Dendritic cell treated with granulocyte-macrophage colony-stimulating factor and Interleukin-4, amounts not matched to agents 40 ng/mL and 50 ng/mL, for 4 days (primary cell): ENCODE measurements around the gene OSBPL10.
"Not testable (repeated sequence)": the region's sequence is repeated elsewhere in the genome, so short reads cannot be mapped to it uniquely, and the experiment has no call there.

ENCODE experiments used
- H3K27ac Mint-ChIP-seq: one replicate; pipeline ENCODE4 v1.8.0; 2022; ENCODE audit warnings: mild to moderate bottlenecking, mixed read lengths
- H3K27me3 Mint-ChIP-seq: one replicate; pipeline ENCODE4 v1.8.0; 2022; ENCODE audit warnings: mild to moderate bottlenecking, mixed read lengths
- H3K36me3 Mint-ChIP-seq: one replicate; pipeline ENCODE4 v1.8.0; 2022; ENCODE audit warnings: low read depth, mixed read lengths
- H3K4me1 Mint-ChIP-seq: one replicate; pipeline ENCODE4 v1.8.0; 2022; ENCODE audit warnings: low read depth, mixed read lengths
- H3K4me3 Mint-ChIP-seq: one replicate; pipeline ENCODE4 v1.8.0; 2022; ENCODE audit warnings: mild to moderate bottlenecking, moderate library complexity, mixed read lengths
- H3K9me3 Mint-ChIP-seq: one replicate; pipeline ENCODE4 v1.8.0; 2022; ENCODE audit warnings: mixed read lengths
- intact Hi-C: fragments of 100-400 bp; cut with micrococcal nuclease; formaldehyde crosslinking; loops from one replicate; pipeline ENCODE4 v1.15.0; 2022

OSBPL10 gene

DNA sequence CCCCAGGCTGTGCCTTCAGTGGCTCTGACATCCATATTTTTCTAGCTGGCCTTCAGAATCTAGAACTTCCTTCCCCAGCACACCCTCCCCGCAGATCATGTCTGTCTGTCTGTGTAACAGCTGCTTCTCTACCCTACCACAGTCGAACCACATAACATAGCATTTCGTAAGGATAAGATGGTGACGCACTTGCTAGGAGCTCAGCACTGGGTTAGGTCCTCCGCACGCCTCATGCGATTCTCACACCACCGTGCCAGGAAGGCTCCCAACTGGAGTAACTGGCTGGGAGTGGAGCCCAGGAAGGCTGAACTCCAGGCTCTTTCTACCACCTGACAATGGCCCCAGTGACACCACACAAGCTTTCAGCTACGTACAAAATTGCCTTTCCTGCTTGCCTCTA lies 279.8 kb downstream of the OSBPL10 start:
- peaks cover 4% of the 10 kb centered on the region for H3K27me3 Mint-ChIP-seq
- intact Hi-C loops: loop anchor here (5.0 kb wide), 1 partner anchor 924 kb away; no protein-coding TSS in a partner anchor
- H3K9me3 Mint-ChIP-seq: no peaks in the 10 kb centered on the region
- no peak overlapping the region for H3K4me3 Mint-ChIP-seq
- H3K4me1 Mint-ChIP-seq: peaks cover 21% of the 10 kb centered on the region
- H3K27ac Mint-ChIP-seq: no peak overlapping the region
- no peaks in the 10 kb centered on the region for H3K36me3 Mint-ChIP-seq

DNA sequence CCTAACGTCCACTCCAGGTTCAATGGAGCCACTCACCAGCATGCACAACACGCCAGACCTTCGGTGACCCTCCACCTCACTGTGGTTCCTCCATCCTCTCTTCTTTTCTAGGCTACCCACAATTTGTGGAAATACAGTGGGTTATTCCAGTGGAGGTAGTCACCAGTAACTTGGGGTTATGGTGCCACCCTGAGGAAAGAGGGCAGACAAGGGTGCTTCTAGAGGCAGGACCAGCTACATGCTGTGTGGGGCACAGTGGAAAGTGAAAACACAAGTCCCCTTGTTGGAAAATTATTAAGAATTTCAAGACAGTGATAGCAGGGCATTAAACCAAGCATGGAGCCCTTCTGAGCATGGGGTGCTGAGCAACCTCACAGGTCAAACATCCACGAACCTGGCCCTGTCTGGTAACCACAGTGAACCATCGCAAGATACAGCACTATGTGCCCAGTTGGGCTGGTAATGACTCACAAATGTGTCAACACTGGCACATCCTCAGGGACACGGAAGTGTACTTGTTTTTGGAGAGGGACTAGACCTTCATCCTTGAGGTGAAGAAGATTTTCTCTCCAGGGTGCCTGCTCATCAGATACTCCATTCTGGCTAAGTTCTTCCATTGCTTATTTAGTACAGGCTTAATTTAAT lies 281.6 kb downstream of the OSBPL10 start:
- H3K36me3 Mint-ChIP-seq: no peaks in the 10 kb centered on the region
- H3K4me3 Mint-ChIP-seq: no peak overlapping the region
- H3K27me3 Mint-ChIP-seq: peaks cover 1% of the 10 kb centered on the region
- no peaks in the 10 kb centered on the region for H3K9me3 Mint-ChIP-seq
- intact Hi-C loops: loop anchor here (2.0 to 5.0 kb wide), 3 partner anchors 89 to 932 kb away; no protein-coding TSS in a partner anchor
- peaks cover 11% of the 10 kb centered on the region for H3K4me1 Mint-ChIP-seq
- no peak overlapping the region for H3K27ac Mint-ChIP-seq

DNA sequence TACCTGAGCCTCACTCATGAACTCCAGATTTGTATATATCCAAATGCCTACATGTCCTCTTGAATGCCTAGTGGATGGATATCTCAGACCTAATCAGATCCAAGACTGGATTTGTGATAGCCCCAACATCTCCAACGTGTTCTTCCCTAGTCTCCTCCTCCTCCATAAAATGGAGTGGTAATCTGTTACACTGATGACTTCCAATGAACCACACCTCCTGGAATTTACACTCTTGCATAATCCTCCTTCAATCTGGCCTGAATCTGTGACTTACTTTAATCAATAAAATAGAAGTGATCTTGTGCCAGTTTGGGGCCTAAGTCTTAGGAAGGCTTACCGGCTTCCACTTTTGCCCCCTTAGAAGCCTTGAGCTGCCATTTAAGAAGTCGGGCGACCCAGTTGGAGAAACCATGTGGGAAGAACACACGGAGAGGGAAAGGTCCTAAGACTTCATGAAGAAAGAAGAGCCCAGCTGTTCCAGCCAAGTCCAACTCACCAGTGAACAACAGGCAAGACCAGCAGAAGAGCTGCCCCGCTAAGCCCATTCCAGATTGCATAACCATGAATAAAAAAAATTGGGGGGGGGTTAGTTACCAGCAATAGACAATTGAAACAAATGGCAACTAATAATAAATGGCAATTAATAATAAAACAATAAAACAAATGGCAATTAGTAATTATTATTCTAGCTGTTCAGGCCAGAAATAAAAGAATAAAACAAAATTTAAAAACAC lies 284.1 kb downstream of the OSBPL10 start:
- peaks cover 10% of the 10 kb centered on the region for H3K4me1 Mint-ChIP-seq
- no peak overlapping the region for H3K4me3 Mint-ChIP-seq
- no peaks in the 10 kb centered on the region for H3K36me3 Mint-ChIP-seq
- H3K27ac Mint-ChIP-seq: no peak overlapping the region
- H3K9me3 Mint-ChIP-seq: no peaks in the 10 kb centered on the region
- intact Hi-C loops: loop anchor here (5.0 kb wide), 2 partner anchors 145 to 930 kb away; no protein-coding TSS in a partner anchor
- peaks cover 1% of the 10 kb centered on the region for H3K27me3 Mint-ChIP-seq

DNA sequence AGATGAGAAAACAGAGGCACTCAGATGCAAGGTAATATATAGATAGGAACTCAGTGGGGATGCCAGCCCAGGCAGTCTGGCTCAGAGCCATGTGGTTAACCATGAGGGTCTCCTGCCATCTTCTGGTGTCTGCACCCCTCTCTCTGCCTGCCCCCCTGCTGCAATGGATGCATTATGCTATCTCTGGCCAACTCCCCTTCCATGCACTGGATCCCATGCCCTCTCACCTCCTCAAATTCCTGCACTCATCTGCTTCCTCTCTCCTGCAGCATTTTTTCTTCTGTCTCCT lies 285.1 kb downstream of the OSBPL10 start:
- Mint-ChIP-seq H3K36me3 (no peaks in the 10 kb centered on the region), H3K4me1 (peaks cover 6% of the 10 kb centered on the region), H3K9me3 (no peaks in the 10 kb centered on the region), H3K27me3 (no peaks in the 10 kb centered on the region), H3K27ac (no peak overlapping the region), H3K4me3 (no peak overlapping the region)
- intact Hi-C loops: loop anchor here (5.0 kb wide), 2 partner anchors 144 to 929 kb away; no protein-coding TSS in a partner anchor

DNA sequence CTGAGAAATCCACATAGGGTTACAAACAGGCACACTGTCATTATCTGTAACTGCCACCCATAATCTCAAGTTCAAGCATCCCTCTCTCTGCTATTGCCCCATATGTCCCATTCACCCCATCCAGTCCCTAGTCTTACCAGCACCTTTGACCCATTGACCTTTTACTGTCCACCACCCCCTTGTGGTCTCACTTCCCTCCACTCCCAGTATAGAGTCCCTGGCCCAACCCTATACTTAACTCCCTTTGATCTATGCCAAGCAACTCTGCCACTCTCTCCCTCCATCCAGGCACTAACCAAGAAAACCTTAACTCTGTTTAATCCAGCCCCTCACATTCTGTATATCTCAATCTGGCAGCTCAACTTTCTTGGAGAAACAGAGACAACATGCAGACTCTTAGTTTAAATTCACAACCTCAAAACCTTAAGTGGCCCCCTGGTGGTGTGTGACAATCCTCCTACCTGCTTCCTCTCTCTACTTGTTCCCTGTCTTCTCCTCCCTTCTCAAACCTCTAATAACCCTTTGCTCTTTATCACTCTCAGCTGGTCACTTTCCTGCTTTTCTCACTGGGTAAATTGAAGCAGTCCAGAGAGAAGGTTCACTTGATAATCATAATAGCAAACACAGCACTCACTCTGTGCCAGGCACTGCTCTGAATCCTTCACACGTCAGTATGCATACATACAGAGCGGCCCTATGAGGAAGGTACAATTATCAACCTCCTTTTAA lies 285.6 kb downstream of the OSBPL10 start:
- H3K9me3 Mint-ChIP-seq: no peaks in the 10 kb centered on the region
- H3K4me1 Mint-ChIP-seq: peaks cover 5% of the 10 kb centered on the region
- H3K27ac Mint-ChIP-seq: no peak overlapping the region
- intact Hi-C loops: loop anchor here (5.0 kb wide), 2 partner anchors 143 to 928 kb away; no protein-coding TSS in a partner anchor
- H3K36me3 Mint-ChIP-seq: no peaks in the 10 kb centered on the region
- H3K27me3 Mint-ChIP-seq: no peaks in the 10 kb centered on the region
- H3K4me3 Mint-ChIP-seq: no peak overlapping the region

DNA sequence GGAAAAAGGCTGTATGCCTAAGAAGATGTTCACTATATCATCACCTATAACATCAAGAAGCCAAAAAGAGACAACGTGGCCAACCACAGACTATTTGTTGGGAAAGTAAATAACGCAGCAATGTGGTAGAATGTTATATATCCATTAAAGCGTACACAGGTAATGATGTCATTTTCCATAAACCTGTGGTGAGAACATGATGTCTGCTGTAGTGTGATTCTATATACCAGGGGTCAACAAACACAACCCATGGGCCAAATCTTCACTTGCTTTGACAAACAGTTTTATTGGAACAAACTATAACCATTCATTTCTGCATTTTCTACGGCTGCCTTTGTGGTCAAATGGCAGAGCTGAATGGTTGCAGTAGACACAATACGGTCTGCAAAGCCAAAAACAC lies 287.7 kb downstream of the OSBPL10 start:
- H3K9me3 Mint-ChIP-seq: peaks cover 13% of the 10 kb centered on the region
- intact Hi-C loops: no loop called here
- H3K27ac Mint-ChIP-seq: no peak overlapping the region
- H3K27me3 Mint-ChIP-seq: no peaks in the 10 kb centered on the region
- H3K4me1 Mint-ChIP-seq: peaks cover 14% of the 10 kb centered on the region
- peaks cover 6% of the 10 kb centered on the region for H3K36me3 Mint-ChIP-seq
- H3K4me3 Mint-ChIP-seq: no peak overlapping the region

DNA sequence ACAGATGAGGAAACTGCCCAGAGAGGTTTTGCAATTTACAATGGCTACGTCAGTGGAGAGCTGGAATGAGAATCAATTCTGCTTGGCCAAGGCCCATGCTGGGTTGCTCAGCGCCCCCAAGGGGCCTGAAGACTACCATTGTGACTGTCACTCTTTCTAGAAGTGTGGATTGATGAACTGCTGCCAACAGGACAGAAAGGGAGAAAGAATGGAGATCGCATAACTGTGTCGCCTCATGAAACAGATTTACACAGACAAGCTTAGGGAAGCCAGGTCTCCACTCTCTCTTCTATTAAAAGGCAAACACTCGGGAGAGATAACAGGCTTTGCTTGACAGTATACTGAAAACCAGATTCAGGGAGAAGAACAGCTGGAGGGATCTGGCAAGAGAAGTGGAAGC lies 288.3 kb downstream of the OSBPL10 start:
- Mint-ChIP-seq H3K9me3 (peaks cover 13% of the 10 kb centered on the region), H3K27me3 (no peaks in the 10 kb centered on the region), H3K27ac (no peak overlapping the region), H3K4me3 (no peak overlapping the region), H3K36me3 (peaks cover 6% of the 10 kb centered on the region), H3K4me1 (peaks cover 18% of the 10 kb centered on the region)
- intact Hi-C loops: no loop called here

DNA sequence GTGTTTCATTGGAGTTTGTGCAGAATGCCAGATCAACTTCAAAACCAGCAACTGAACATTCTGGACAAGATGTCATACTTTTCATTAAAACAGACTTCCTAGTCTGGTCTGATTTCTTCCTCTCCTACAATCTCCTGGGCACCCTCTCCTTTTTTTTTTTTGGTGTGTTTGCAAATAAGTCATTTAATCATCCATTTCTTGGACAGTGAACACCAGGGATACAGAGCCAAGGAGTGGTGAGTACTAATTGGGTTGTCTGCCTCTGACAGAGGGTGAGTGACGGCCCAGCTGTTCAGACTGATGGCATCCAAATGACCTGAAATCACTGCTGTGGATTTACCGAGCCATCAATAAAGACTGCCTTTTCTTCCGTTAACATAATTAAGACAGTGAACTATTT lies 290.3 kb downstream of the OSBPL10 start:
- intact Hi-C loops: no loop called here
- Mint-ChIP-seq H3K27ac (no peak overlapping the region), H3K4me3 (no peak overlapping the region), H3K27me3 (peaks cover 7% of the 10 kb centered on the region), H3K9me3 (peaks cover 13% of the 10 kb centered on the region), H3K4me1 (peaks cover 24% of the 10 kb centered on the region), H3K36me3 (peaks cover 6% of the 10 kb centered on the region)

DNA sequence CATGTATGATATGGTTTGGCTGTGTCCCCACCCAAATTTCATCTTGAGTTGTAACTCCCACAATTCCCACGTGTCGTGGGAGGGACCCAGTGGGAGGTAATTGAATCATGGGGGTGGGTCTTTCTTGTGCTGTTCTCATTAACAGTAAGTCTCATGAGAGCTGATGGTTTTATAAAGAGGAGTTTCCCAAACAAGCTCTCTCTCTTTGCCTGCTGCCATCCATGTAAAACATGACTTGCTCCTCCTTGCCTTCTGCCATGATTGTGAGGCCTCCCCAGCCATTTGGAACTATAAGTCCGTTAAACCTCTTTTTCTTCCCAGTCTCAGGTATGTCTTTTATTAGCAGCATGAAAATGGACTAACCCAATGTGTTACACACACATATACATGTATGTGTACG lies 291.5 kb downstream of the OSBPL10 start:
- peaks cover 13% of the 10 kb centered on the region for H3K9me3 Mint-ChIP-seq
- H3K27ac Mint-ChIP-seq, H3K4me3 Mint-ChIP-seq, intact Hi-C loops, H3K36me3 Mint-ChIP-seq: not testable (repeated sequence)
- H3K27me3 Mint-ChIP-seq: peaks cover 10% of the 10 kb centered on the region
- H3K4me1 Mint-ChIP-seq: peaks cover 24% of the 10 kb centered on the region

DNA sequence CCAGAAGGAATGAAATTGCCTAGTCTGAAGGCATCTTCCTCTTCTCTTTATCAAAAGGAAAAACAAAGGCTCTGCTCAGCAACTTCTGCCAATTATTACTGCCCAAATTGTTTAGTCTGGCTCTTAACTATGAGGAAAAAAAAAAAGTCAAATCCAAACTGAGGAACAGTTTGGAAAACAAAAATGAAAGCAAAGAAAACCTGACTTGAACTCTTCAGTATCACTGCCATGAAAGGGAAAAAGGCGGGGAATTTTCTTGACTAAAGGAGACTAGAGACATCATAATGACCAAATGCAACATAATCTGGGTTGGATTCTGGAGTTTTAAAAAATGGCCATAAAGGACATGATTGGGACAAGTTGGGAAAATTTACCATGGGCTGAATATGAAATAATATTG lies 292.1 kb downstream of the OSBPL10 start:
- H3K4me3 Mint-ChIP-seq: no peak overlapping the region
- peaks cover 24% of the 10 kb centered on the region for H3K4me1 Mint-ChIP-seq
- H3K36me3 Mint-ChIP-seq: peaks cover 6% of the 10 kb centered on the region
- H3K27me3 Mint-ChIP-seq: peaks cover 14% of the 10 kb centered on the region
- H3K9me3 Mint-ChIP-seq: peaks cover 13% of the 10 kb centered on the region
- H3K27ac Mint-ChIP-seq: no peak overlapping the region
- intact Hi-C loops: no loop called here

DNA sequence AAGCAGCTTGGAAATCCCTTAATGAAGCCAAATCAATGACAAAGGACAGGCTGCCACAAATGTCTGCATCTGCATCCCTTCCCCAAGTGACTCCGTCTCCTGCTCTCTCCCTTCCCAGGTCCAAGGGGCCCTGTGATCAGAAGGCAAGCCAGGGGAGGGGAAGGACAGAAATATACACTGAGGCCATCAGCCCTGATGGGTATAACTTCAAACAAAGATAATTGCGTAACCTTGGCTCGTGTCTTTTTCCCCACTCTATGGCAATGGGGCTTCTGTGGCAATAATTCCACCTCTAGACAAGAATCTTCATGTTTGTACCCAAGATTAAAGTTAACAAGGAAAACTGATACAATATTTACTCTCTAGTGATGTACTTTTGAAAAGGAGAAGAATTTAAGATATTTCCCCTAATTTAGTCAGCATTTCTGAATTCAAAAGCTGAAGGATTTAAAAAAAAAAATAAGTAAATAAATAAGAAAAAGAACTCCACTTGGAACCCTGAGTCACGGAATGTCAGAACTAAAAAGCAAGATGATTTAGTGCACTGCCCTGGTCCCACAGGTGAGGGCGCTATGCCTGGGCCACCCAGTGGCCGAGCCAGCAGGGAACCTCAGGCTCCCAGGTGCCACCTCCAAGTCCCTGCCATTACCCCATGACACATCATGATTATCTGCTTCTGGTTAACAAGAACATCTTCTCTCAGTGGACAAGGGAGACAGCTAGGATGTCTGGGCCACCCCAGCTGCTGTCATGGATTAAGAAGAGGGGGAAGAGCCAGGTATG lies 293.9 kb downstream of the OSBPL10 start:
- H3K4me3 Mint-ChIP-seq: no peak overlapping the region
- intact Hi-C loops: no loop called here
- H3K36me3 Mint-ChIP-seq: peaks cover 6% of the 10 kb centered on the region
- no peak overlapping the region for H3K27ac Mint-ChIP-seq
- peaks cover 19% of the 10 kb centered on the region for H3K4me1 Mint-ChIP-seq
- peaks cover 13% of the 10 kb centered on the region for H3K9me3 Mint-ChIP-seq
- peaks cover 21% of the 10 kb centered on the region for H3K27me3 Mint-ChIP-seq

DNA sequence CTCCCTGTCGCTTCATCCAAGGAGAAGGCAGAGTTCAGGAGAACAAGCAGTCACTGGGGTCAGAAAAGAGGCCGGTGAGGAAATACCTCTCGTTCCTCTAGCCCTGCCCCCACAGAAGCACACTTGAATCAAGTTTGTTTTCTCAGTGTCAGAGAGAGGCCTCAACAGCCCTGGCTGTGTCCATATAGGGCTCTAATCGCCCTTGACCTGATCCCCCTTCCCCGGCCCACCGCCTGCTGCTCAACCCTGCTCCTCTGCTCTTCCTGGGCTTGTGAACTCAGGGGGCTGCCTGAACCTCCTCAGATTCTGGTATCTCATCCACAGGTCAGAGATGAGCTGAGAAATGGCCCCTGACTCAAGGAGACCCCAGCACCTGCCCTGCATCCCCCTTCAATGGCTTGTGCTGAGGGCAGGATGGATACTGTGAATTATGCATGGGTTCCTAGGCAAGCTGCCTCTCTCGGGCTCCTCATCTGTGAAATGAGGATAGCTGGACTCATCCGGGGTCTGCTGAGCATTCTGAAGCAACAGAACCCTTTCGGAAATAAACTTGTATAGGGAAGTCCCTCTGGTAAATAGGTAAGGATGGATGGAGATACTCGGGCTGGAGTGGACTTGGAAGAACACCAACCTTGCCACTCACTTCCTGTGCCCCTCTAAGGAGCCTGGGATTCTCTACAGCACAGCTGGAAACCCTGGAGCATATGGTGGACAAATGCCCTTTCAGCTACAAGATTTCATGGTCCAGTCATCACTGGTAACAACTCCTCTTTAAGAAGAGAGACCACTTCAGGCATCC lies 300.8 kb downstream of the OSBPL10 start:
- no peak overlapping the region for H3K27ac Mint-ChIP-seq
- intact Hi-C loops: no loop called here
- H3K4me1 Mint-ChIP-seq: peaks cover 30% of the 10 kb centered on the region
- no peaks in the 10 kb centered on the region for H3K36me3 Mint-ChIP-seq
- H3K4me3 Mint-ChIP-seq: no peak overlapping the region
- H3K27me3 Mint-ChIP-seq: peaks cover 19% of the 10 kb centered on the region
- H3K9me3 Mint-ChIP-seq: no peaks in the 10 kb centered on the region

DNA sequence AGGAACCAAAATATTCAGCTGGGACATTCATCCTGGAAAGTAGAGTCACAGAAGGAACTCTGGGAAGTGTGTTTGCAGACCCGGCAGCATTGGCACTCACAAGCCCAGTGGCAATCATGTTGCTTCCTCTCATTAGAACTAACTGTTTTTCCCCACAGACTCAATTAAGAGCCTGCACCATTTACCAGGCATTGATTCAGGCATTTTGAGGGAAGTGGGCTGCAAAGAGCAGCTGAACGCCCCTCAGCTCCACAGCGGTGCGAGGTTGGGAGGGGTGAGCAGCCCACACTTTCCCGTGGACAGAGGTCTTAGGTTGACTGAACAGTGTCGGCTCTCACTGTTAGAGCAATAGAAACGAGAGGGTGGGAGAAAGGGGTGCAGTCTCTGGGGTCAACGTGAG lies 304.5 kb downstream of the OSBPL10 start:
- Mint-ChIP-seq H3K9me3 (no peaks in the 10 kb centered on the region), H3K27ac (no peak overlapping the region), H3K36me3 (no peaks in the 10 kb centered on the region), H3K4me1 (peaks cover 55% of the 10 kb centered on the region), H3K27me3 (peaks cover 6% of the 10 kb centered on the region), H3K4me3 (no peak overlapping the region)
- intact Hi-C loops: no loop called here
